Measurements from ENCODE around the gene SPRR3.

SPRR3 gene

GRCh38 chr1:152965853-152966252 lies 35.7 kb upstream of the SPRR3 start:
- Histone ChIP-seq H3K9ac (ENCODE audit: low read depth in 1 of 2, low read length in 2 of 2) (no peak overlapping the region), H3K27me3 (ENCODE audit: control insufficient read depth in 1 of 2, insufficient read depth in 2 of 2, low read length in 2 of 2) (peaks cover 0 to 2% of the 10 kb centered on the region in 2 donors), H3K9me3 (ENCODE audit: control insufficient read depth in 1 of 2, low read length in 2 of 2) (no peaks in the 10 kb centered on the region), H3K4me1 (ENCODE audit: control insufficient read depth in 1 of 2, insufficient read depth in 2 of 2, low read length in 2 of 2) (no peaks in the 10 kb centered on the region), H3K4me3 (ENCODE audit: low read depth in 1 of 2, low read length in 2 of 2) (no peak overlapping the region), H3K27ac (ENCODE audit: low read depth, low read length) (no peak overlapping the region), H3K36me3 (ENCODE audit: control insufficient read depth in 1 of 2, insufficient read depth in 2 of 2, low read length in 2 of 2) (no peaks in the 10 kb centered on the region)

GRCh38 chr1:152967201-152967600 lies 34.3 kb upstream of the SPRR3 start:
- no peak overlapping the region for H3K9ac ChIP-seq (ENCODE audit: low read depth in 1 of 2, low read length in 2 of 2)
- no peak overlapping the region for H3K4me3 ChIP-seq (ENCODE audit: low read depth in 1 of 2, low read length in 2 of 2)
- no peak overlapping the region for H3K27ac ChIP-seq (ENCODE audit: low read depth, low read length)
- no peaks in the 10 kb centered on the region for H3K9me3 ChIP-seq (ENCODE audit: control insufficient read depth in 1 of 2, low read length in 2 of 2)
- no peaks in the 10 kb centered on the region for H3K4me1 ChIP-seq (ENCODE audit: control insufficient read depth in 1 of 2, insufficient read depth in 2 of 2, low read length in 2 of 2)
- peaks cover 0 to 2% of the 10 kb centered on the region in 2 donors for H3K27me3 ChIP-seq (ENCODE audit: control insufficient read depth in 1 of 2, insufficient read depth in 2 of 2, low read length in 2 of 2)
- H3K36me3 ChIP-seq (ENCODE audit: control insufficient read depth in 1 of 2, insufficient read depth in 2 of 2, low read length in 2 of 2) = no peaks in the 10 kb centered on the region

GRCh38 chr1:152968248-152968647 lies 33.3 kb upstream of the SPRR3 start:
- H3K9ac ChIP-seq (ENCODE audit: low read depth in 1 of 2, low read length in 2 of 2) = no peak overlapping the region
- no peaks in the 10 kb centered on the region for H3K4me1 ChIP-seq (ENCODE audit: control insufficient read depth in 1 of 2, insufficient read depth in 2 of 2, low read length in 2 of 2)
- H3K4me3 ChIP-seq (ENCODE audit: low read depth in 1 of 2, low read length in 2 of 2) = no peak overlapping the region
- H3K27me3 ChIP-seq (ENCODE audit: control insufficient read depth in 1 of 2, insufficient read depth in 2 of 2, low read length in 2 of 2) = peaks cover 0 to 2% of the 10 kb centered on the region in 2 donors
- no peaks in the 10 kb centered on the region for H3K36me3 ChIP-seq (ENCODE audit: control insufficient read depth in 1 of 2, insufficient read depth in 2 of 2, low read length in 2 of 2)
- H3K9me3 ChIP-seq (ENCODE audit: control insufficient read depth in 1 of 2, low read length in 2 of 2) = no peaks in the 10 kb centered on the region
- no peak overlapping the region for H3K27ac ChIP-seq (ENCODE audit: low read depth, low read length)

GRCh38 chr1:152969036-152969435 lies 32.5 kb upstream of the SPRR3 start:
- Histone ChIP-seq H3K9ac (ENCODE audit: low read depth in 1 of 2, low read length in 2 of 2) (no peak overlapping the region), H3K4me3 (ENCODE audit: low read depth in 1 of 2, low read length in 2 of 2) (no peak overlapping the region), H3K4me1 (ENCODE audit: control insufficient read depth in 1 of 2, insufficient read depth in 2 of 2, low read length in 2 of 2) (no peaks in the 10 kb centered on the region), H3K36me3 (ENCODE audit: control insufficient read depth in 1 of 2, insufficient read depth in 2 of 2, low read length in 2 of 2) (no peaks in the 10 kb centered on the region), H3K9me3 (ENCODE audit: control insufficient read depth in 1 of 2, low read length in 2 of 2) (no peaks in the 10 kb centered on the region), H3K27me3 (ENCODE audit: control insufficient read depth in 1 of 2, insufficient read depth in 2 of 2, low read length in 2 of 2) (peaks cover 0 to 2% of the 10 kb centered on the region in 2 donors), H3K27ac (ENCODE audit: low read depth, low read length) (no peak overlapping the region)

GRCh38 chr1:152970495-152970894 lies 31.1 kb upstream of the SPRR3 start, which contains the start of gene SPRR4:
Gene SPRR4 (plus strand): TSS chr1:152970648. CDS start chr1:152971891, 1,243 bp downstream.
- Histone ChIP-seq H3K4me1 (ENCODE audit: control insufficient read depth in 1 of 2, insufficient read depth in 2 of 2, low read length in 2 of 2) (no peaks in the 10 kb centered on the region), H3K27me3 (ENCODE audit: control insufficient read depth in 1 of 2, insufficient read depth in 2 of 2, low read length in 2 of 2) (no peaks in the 10 kb centered on the region), H3K9ac (ENCODE audit: low read depth in 1 of 2, low read length in 2 of 2) (no peak within 1 kb of the TSS), H3K36me3 (ENCODE audit: control insufficient read depth in 1 of 2, insufficient read depth in 2 of 2, low read length in 2 of 2) (no peaks in the 10 kb centered on the region), H3K9me3 (ENCODE audit: control insufficient read depth in 1 of 2, low read length in 2 of 2) (no peaks in the 10 kb centered on the region), H3K4me3 (ENCODE audit: low read depth in 1 of 2, low read length in 2 of 2) (no peak within 1 kb of the TSS), H3K27ac (ENCODE audit: low read depth, low read length) (no peak within 1 kb of the TSS)

GRCh38 chr1:152972196-152972886 lies 29.2 kb upstream of the SPRR3 start:
- no peaks in the 10 kb centered on the region for H3K36me3 ChIP-seq (ENCODE audit: control insufficient read depth in 1 of 2, insufficient read depth in 2 of 2, low read length in 2 of 2)
- no peaks in the 10 kb centered on the region for H3K4me1 ChIP-seq (ENCODE audit: control insufficient read depth in 1 of 2, insufficient read depth in 2 of 2, low read length in 2 of 2)
- no peak overlapping the region for H3K27ac ChIP-seq (ENCODE audit: low read depth, low read length)
- H3K9ac ChIP-seq (ENCODE audit: low read depth in 1 of 2, low read length in 2 of 2) = no peak overlapping the region
- H3K27me3 ChIP-seq (ENCODE audit: control insufficient read depth in 1 of 2, insufficient read depth in 2 of 2, low read length in 2 of 2) = no peaks in the 10 kb centered on the region
- H3K9me3 ChIP-seq (ENCODE audit: control insufficient read depth in 1 of 2, low read length in 2 of 2) = no peaks in the 10 kb centered on the region
- no peak overlapping the region for H3K4me3 ChIP-seq (ENCODE audit: low read depth in 1 of 2, low read length in 2 of 2)

- Histone ChIP-seq H3K27ac (ENCODE audit: low read depth, low read length) (no peak overlapping the region), H3K36me3 (ENCODE audit: control insufficient read depth in 1 of 2, insufficient read depth in 2 of 2, low read length in 2 of 2) (no peaks in the 10 kb centered on the region), H3K9ac (ENCODE audit: low read depth in 1 of 2, low read length in 2 of 2) (no peak overlapping the region), H3K9me3 (ENCODE audit: control insufficient read depth in 1 of 2, low read length in 2 of 2) (no peaks in the 10 kb centered on the region), H3K4me1 (ENCODE audit: control insufficient read depth in 1 of 2, insufficient read depth in 2 of 2, low read length in 2 of 2) (no peaks in the 10 kb centered on the region), H3K27me3 (ENCODE audit: control insufficient read depth in 1 of 2, insufficient read depth in 2 of 2, low read length in 2 of 2) (no peaks in the 10 kb centered on the region), H3K4me3 (ENCODE audit: low read depth in 1 of 2, low read length in 2 of 2) (no peak overlapping the region)
Measured at GRCh38 chr1:152976688-152977087, 24.9 kb upstream of the SPRR3 start.

- Histone ChIP-seq H3K4me3 (ENCODE audit: low read depth in 1 of 2, low read length in 2 of 2) (no peak overlapping the region), H3K9ac (ENCODE audit: low read depth in 1 of 2, low read length in 2 of 2) (no peak overlapping the region), H3K27me3 (ENCODE audit: control insufficient read depth in 1 of 2, insufficient read depth in 2 of 2, low read length in 2 of 2) (no peaks in the 10 kb centered on the region), H3K27ac (ENCODE audit: low read depth, low read length) (no peak overlapping the region), H3K36me3 (ENCODE audit: control insufficient read depth in 1 of 2, insufficient read depth in 2 of 2, low read length in 2 of 2) (no peaks in the 10 kb centered on the region), H3K9me3 (ENCODE audit: control insufficient read depth in 1 of 2, low read length in 2 of 2) (no peaks in the 10 kb centered on the region), H3K4me1 (ENCODE audit: control insufficient read depth in 1 of 2, insufficient read depth in 2 of 2, low read length in 2 of 2) (no peaks in the 10 kb centered on the region)
Measured at GRCh38 chr1:152977614-152978013, 23.9 kb upstream of the SPRR3 start.

- Histone ChIP-seq H3K27ac (ENCODE audit: low read depth, low read length) (no peak overlapping the region), H3K9me3 (ENCODE audit: control insufficient read depth in 1 of 2, low read length in 2 of 2) (no peaks in the 10 kb centered on the region), H3K36me3 (ENCODE audit: control insufficient read depth in 1 of 2, insufficient read depth in 2 of 2, low read length in 2 of 2) (no peaks in the 10 kb centered on the region), H3K4me3 (ENCODE audit: low read depth in 1 of 2, low read length in 2 of 2) (no peak overlapping the region), H3K4me1 (ENCODE audit: control insufficient read depth in 1 of 2, insufficient read depth in 2 of 2, low read length in 2 of 2) (no peaks in the 10 kb centered on the region), H3K27me3 (ENCODE audit: control insufficient read depth in 1 of 2, insufficient read depth in 2 of 2, low read length in 2 of 2) (no peaks in the 10 kb centered on the region), H3K9ac (ENCODE audit: low read depth in 1 of 2, low read length in 2 of 2) (no peak overlapping the region)
Measured at GRCh38 chr1:152980676-152981075, 20.9 kb upstream of the SPRR3 start.

- Histone ChIP-seq H3K9ac (ENCODE audit: low read depth in 1 of 2, low read length in 2 of 2) (no peak overlapping the region), H3K4me3 (ENCODE audit: low read depth in 1 of 2, low read length in 2 of 2) (no peak overlapping the region), H3K27ac (ENCODE audit: low read depth, low read length) (no peak overlapping the region), H3K36me3 (ENCODE audit: control insufficient read depth in 1 of 2, insufficient read depth in 2 of 2, low read length in 2 of 2) (no peaks in the 10 kb centered on the region), H3K4me1 (ENCODE audit: control insufficient read depth in 1 of 2, insufficient read depth in 2 of 2, low read length in 2 of 2) (no peaks in the 10 kb centered on the region), H3K9me3 (ENCODE audit: control insufficient read depth in 1 of 2, low read length in 2 of 2) (no peaks in the 10 kb centered on the region), H3K27me3 (ENCODE audit: control insufficient read depth in 1 of 2, insufficient read depth in 2 of 2, low read length in 2 of 2) (no peaks in the 10 kb centered on the region)
Measured at GRCh38 chr1:152981146-152981871, 20.2 kb upstream of the SPRR3 start.
